Urothelium cell line (cell line): ENCODE measurements around the gene HSFX3.
"Not testable (repeated sequence)": the region's sequence is repeated elsewhere in the genome, so short reads cannot be mapped to it uniquely, and the experiment has no call there.

Experiments used
- DNase-seq: peaks from one replicate; pipeline ENCODE4 v3.0.0; 2011; ENCODE audit warnings: low spot score, mixed read lengths
- FAIRE-seq: peaks from 2 replicates; lab custom pipeline; 2011; peaks lifted over from hg19 to GRCh38; lab: Jason Lieb, UNC

The HSFX3 gene

DNA sequence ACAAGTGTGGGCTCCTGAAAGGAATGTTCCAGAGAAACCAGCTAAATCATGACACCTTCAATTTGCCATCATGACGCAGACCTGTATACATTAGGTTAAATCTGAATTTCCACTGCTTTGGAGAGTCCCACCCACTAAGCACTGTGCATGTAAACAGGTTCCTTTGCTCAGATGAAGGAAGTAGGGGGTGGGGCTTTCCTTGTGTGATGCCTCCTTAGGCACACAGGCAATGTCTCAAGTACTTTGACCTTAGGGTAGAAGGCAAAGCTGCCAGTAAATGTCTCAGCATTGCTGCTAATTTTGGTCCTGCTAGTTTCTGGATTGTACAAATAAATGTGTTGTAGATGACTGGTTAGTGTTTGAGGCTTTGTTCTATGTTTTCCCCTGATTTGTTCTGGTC, 2.8 kb downstream of the HSFX3 start:
- not testable (repeated sequence) for FAIRE-seq, DNase-seq

DNA sequence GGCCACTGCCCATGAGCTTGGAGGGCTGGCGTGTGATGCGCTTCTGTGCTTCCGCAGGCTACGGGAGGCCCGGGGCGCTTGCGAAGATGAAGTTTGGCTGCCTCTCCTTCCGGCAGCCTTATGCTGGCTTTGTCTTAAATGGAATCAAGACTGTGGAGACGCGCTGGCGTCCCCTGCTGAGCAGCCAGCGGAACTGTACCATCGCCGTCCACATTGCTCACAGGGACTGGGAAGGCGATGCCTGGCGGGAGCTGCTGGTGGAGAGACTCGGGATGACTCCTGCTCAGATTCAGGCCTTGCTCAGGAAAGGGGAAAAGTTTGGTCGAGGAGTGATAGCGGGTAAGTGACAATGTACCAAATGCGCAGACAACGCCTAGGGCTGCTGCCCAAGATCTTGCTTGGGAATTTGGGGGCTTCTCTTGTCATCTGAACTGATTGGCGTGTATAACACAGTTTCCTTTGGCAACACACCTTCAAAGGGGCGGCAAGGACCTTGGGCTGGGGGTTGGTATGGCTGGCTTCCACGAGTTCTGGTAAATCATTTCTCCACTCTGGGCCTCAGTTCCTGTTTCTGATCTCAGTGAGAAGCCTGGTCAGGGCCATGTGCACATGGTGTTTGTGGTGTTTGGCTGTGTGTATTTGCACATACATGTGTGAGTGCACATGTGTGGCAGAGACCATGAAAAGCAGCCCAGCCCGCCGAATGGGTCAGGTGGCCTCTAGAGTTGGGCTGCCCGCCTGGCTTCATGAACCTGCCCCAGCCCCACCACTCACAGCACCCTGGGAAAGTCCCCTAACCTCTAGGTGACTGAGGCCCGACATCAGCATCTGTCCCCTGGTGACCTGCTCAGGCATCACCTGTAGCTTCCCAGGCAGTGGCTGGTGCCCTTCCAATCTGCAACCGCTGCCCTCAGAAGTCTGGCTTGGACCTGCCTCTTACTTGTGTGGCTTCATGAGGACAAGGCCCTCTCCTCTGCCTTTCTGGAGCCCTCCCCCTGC, 3.9 kb downstream of the HSFX3 start:
- not testable (repeated sequence) for FAIRE-seq, DNase-seq

DNA sequence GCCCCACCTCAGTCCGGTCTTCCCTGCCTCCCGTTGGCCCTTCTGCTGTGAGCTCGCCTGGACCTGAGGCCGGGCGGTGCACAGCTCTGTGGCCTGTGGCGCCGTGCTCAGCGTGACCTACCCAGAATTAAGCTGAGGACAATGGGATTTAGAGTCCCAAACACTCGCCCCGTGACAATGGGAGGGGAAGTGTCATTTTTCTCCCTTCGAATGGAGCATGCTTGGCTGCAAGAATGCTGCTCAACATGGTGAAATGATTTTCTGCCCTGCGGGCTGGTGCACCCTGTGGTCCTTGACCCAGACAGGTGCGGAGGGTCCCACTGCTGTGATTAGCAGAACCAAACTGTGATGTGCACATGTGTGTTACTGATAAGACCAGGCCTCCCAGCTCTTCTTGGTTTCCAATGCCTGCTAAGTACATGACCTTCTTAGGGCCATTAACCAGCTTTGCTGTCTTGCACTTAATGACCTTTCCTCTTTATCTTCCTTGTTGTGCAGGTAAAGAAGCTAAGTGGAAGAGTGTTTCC, 8.1 kb downstream of the HSFX3 start:
- FAIRE-seq (no peak), DNase-seq (no peak)

DNA sequence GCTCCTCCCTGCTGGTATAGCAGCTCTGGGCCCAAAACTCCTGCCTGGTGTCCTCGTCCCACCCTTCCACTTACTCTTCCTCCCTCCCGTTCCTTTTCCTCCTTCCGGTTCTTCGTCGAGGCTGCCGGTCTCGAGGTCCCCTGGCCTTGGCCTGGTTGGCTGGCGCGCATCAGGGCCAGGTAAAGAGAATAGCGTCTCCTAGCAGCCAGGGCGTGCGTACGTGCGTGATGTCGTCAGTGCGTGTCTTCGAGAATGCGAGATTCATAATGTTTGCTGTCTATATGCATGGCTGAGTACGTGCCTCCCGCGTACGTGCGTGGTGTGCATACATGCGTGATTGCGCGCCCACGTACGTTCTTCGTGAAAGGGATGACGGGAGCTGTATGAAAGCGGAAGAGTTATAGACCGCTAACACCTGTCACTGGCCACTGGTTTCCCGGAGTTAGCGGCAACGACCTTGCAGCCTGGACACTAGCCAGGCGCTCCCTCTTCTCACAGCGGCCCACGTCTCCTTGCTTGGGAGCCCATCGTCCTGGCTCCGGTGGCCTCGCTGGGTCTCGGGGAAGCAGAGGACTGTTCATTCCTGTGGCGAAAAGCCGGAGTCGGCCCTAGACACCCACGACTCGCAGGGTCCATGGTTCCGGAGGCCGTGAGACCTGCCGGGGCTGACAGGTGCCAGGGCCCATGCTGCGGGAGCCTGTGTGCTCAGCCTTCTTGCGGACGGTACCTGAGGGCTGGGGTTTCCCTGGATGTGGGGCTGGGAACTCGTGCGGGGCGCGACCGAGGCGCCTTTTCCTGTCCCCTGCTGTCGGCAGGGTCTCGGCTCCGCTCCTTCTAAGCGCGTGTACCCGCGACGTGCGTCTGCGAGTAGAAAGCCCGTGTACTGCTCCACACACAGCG, 8.9 kb downstream of the HSFX3 start, which contains the start of gene EOLA1:
Gene EOLA1, plus strand, starts transcription at position 392 of the 900 bp plus-strand sequence. CDS start 4,619 bp downstream, outside the sequence.
- no peak for FAIRE-seq
- peak; percentile 48 for DNase-seq

DNA sequence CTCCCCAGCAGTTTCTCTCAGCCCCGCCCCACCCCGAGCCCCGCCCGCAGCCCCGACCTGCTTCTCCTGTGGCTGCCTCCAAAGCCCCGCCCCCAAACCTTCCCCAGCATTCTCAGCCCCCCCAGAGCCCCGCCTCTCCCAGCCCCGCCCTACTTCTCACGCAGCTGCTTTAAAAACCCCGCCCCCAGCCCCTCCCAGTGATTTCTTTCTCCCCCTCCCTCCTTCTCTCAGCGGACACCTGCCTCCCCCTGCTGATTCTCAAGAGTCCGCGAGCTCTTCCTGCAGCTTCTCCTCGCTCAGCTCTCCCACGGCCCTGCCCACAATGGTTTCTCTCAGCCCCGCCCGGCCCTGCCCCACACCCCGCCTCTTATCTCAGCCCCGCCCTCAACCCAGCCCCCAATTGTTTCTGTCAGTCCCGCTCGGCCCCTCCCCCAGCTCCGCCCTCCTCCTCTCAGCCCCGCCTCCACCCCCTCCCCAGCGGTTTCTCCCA, 9.5 kb downstream of the HSFX3 start:
- DNase-seq: peak; percentile 75
- no peak for FAIRE-seq

DNA sequence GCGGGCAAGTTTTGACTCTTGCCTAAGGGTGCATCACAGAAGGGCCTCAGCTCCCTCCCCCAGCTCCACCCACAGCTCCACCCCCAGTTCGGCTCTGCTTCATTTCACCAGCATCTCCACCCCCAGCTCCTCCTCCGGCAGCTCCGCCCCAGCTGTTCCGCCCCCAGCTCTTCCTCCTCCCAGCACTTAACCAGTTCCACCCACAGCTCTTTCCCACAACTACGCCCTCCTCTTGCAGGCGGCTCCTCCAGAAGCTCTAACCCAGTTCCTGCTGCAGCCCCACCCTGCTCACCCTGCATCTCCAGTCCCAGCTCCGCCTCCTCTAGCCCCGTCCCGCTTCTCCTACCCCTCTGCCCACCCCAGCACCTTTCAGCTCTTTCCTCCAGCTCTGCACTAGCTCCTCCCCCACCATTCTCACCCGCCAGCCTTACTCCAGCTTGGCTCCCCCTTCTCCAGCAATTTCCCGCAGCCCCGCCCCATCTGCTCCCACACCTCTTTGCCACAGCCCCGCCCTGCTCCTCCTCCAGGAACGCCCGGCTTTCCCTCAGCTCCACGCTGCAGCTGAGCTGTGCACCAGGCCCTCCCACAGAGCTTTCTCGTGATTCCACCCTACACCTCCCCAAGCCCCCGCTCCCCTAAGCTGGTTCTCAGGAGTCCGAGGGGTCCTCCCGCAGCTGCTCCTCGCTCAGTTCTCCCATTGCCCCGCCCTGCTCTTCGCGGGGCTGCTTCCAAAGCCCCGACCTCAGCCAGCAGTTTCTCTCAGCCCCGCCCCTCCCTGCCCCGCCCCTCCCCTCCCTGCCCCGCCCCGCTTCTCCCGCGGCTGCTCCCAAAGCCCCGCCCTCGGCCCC, 10.2 kb downstream of the HSFX3 start:
- FAIRE-seq (no peak), DNase-seq (peak; percentile 60)

DNA sequence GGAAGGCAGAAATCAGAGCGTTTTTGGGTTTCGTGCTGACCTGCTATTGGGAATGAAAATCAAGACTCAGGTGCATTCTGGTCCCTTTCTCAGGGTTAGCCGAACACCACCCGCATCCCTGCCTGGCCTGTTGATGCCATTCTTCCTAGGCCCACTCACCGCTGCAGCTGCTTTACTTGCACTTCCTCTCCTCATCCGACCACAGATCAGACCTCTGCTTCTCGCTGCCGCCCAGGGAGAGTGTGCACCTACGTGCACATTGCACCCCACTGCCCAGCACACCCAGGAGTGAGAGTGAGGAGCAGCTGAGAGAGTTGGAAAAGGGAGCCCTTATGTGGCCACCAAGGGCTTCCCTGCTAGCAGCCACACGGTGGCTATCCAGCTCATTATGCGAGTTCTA, 12.2 kb downstream of the HSFX3 start:
- not testable (repeated sequence) for DNase-seq, FAIRE-seq

DNA sequence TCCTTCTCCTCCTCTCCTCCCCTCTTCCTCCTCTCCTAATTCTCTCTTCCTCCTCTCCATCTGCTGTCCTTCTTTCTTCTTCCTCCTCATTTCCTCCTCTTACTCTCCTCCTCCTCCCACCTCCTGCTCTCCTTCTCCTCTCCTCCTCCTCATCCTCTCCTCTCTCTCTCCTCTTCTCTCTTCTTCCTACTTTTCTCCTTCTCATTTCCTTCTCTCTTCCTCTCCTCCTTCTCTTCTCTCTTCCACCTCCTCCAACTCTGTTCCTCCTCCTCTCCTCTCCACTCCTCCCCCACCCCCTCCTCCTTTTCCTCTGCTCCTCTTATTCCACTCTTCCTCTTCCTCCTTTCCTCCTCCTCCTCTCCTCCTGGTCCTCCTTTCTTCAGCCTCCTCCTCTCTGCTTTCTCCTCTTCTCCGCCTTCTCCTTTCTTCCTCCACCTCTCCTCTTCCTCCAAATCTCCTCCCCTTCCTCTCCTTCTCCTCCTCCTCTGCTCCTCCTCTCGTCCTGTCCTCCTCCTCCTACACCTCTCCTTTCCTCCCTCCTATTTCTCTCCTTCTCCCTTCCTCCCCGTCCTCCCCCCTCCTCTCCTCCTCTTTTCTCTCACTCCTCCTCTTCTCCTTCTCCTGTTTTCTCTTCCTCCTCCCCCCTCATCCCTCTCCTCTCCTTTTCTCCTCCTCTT, 14.7 kb downstream of the HSFX3 start:
- FAIRE-seq, DNase-seq: not testable (repeated sequence)

DNA sequence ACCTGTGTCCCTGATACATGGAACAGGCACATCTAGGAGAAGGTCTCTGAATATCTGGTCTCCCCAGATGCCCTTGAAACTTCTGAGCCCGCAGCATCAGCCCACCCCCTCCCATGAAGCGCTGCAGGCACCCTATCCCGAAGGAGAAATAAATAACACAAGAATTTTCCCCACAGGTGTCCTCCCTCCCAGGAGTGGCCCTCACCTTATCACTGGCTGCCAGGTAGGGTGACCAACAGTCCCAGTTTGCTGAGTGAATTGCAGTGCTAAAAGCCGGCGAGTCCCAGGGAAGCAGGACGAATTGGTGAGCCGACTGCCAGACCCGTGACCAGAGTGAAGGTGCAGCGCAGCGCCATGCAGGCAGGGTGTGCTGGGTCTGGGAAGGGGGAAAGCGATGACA, 15.7 kb downstream of the HSFX3 start:
- not testable (repeated sequence) for DNase-seq, FAIRE-seq

DNA sequence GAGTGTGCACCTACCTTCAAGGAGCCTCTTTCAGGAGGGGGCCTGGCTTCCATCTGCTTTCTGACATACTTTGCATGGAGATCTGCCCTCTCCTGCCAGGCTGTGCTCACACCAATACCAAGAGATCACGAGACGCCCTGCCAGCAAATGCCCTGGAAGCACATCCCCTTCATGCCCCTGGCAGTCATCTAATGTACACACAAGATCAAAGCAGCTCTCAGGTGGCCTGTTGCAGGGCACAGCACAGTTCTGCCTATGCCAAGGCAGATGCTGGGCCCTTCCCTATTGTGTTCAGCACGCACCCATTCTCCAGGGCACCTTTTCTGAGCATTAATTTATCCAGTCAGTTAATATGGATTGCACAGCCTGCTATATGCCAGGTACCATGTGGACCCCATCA, 16.9 kb downstream of the HSFX3 start:
- not testable (repeated sequence) for FAIRE-seq, DNase-seq

DNA sequence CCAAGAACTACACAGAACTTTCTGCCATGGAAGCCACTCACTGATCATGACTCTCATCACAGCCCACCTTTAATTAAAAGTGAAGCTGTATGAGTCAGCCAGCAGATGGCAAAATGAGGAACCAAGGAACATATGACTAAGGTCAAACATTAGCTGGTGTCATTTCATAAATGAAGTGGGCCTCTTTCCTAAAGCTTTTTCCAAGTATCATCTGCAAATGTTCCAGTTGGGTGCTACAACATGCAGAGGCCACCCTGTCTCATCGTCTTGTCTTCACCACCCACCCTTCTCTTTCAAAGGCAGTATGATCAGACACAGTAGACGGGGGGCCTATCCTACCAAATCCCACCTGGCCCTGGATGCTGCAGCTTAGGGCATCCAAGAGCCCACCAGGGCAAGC, 18.1 kb downstream of the HSFX3 start:
- FAIRE-seq: no peak
- DNase-seq: no peak

DNA sequence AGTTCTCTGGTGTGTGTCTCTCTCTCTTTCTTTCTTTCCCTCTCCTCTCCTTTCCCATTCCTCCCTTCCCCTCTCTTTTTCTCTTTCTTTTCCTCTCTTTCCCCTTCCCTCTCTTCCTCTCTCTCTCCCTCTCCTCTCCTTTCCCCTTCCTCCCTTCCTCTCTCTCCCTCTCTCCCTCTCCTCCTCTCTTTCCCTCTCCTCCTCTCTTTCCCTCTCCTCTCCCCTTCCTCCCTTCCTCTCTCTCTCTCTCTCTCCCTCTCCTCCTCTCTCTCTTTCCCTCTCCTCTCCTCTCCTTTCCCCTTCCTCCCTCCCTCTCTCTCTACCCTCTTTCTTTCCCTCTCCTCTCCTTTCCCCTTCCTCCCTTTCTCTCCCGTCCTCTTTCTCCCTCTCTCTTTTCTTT, 21.3 kb downstream of the HSFX3 start:
- no peak for FAIRE-seq

DNA sequence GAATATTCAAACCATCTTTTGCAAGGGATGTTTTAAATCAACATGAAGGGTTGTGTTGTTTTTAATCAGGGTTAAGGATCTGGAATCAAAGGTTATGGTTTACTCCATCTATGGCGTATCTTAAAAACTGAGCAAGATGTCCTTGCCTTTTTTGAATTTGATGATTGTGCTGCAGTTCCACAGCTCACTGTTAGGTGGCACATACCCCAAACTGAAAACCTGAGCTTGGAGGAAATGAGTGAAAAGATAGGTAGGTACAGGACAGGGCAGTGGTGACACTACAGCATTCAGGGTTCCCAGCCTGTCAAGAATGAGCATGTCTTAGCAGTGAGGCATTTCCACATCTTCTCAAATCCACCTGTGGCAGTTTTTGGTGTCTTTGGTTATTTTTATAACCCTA, 22.0 kb downstream of the HSFX3 start:
- DNase-seq: no peak
- no peak for FAIRE-seq

More for the DNA sequence above, 21.3 kb downstream of the HSFX3 start:
- no peak for DNase-seq

DNA sequence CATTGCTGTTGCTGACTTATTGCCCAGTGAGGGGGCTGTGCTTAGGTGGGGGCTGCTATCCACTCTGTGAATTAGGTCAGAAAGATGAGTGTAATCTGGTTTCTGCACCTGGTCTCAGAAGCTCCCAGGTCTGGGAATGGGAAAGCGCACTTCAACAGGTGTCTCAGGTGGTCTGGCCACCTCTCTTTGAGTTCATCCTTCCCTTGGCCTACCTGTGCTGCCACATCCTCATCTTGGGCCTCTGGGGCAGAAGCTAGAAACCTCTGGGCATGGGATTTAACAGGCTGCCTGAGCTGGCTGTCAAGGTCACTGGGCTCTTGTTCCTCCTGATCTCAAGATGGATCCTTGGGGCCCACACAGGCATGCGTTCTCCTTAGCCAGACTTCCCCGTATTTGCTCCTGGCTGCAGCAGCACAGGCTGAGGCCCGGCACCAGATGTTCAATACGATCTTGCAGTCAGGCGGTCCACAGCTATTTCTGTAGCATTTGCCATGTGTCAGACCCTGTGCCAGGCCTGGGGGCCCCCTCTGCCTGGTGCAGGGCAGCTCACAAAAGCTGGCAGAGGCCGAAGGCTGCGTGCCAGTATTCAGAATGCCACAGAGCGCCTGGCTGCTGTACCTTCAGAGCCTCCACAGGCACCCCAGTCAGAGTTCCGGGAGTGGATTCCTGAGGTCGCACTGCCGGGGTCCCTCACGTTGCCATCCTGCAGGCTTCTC, 23.2 kb downstream of the HSFX3 start:
- not testable (repeated sequence) for FAIRE-seq, DNase-seq

DNA sequence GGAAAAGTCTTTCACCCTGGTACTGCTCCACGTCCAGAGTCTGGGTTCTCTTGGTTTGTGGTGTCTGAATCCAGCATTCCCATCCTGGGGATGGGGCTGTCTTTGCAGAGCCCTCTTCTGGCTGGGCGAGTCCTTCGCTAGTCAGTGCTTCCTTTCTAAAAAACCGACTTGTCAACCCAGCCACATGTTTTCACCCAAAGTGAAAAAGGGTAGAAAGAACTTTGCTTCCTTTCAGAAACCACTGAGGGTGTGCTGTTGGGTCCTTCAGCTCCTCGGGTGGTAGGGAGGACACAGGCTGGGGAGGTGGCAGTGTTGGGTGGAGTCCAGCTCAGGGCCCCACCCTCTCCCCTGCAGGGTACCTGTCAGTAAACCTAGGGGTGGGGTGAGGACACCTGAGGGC, 23.8 kb downstream of the HSFX3 start:
- FAIRE-seq, DNase-seq: not testable (repeated sequence)

DNA sequence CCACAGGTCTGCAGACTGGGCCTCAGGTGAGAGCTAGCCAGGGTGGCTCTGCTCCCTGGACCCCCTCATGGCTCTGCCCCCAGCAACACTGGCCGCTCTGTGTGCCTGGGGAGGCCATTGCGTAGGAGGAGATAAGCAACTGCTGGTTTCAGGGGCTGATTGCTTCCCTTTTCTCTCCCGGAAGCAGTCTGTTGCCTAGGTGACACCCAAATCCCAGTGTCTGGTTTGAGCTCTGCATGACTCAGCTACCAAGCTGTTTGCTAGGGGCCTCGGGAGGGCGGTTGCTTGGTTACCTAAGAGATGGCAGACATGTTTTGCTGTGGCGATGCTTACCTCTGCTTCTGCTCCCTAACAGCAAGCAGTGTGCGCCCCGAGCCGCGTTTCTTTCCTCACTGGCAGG, 24.3 kb downstream of the HSFX3 start:
- not testable (repeated sequence) for DNase-seq, FAIRE-seq

DNA sequence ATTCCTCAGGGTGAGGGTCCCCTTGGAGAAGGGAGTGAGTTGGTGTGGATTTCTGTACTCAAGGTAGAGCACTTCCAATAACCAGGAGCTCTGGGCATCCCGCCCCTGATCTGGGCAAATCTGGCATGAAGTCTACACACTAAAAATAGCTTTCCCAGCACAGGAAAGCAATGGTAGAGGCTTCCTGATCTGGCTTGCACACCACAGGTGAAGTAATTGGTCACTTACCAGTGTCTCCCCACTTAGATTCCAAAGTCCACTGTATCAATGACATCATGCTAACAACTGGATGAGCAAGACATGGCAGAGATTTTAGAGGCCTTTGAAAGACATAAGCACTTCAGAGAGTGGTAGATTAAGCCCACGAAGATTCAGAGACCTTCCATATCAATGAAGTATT, 26.8 kb downstream of the HSFX3 start:
- FAIRE-seq (no peak), DNase-seq (no peak)

DNA sequence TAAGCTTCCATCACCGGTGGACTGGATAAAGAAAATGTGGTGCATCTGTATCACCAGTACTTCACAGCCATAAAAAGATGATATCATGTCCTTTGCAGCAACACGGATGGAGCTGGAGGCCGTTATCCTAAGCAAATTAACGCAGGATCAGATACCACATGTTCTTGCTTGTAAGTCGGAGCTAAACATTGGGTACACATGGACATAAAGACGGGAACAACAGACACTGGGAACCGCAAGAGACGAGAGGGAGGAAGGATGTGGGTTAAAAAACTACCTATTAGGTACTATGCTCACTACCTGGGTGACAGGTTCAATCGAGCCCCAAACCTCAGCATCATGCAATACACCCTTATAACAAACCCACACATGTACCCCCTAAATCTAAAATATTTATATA, 28.3 kb downstream of the HSFX3 start:
- no peak for DNase-seq
- no peak for FAIRE-seq
